ENCODE data around the gene TUBB4A. TPM values are rescaled to one million over a fixed set of nuclear protein-coding genes. Genes with fewer than 3 reads are reported as not detected.

TUBB4A gene
- total and polyA plus RNA-seq, 5 donors: 0.45 to 7.4 (median 2.6) TPM

- intact Hi-C loops (cut with DNase I): no loop called here
- ATAC-seq (no peak), DNase-seq (no peak)
- Histone ChIP-seq H3K4me1 (ENCODE audit: control insufficient read depth, insufficient read depth, low read length) (peaks cover 2% of the 10 kb centered on the region), H3K27me3 (ENCODE audit: control insufficient read depth, insufficient read depth) (no peaks in the 10 kb centered on the region), H3K4me3 (ENCODE audit: low read length) (no peak overlapping the region), H3K9me3 (ENCODE audit: control insufficient read depth, low read length) (no peaks in the 10 kb centered on the region), H3K27ac (ENCODE audit: low read length) (no peak overlapping the region)
- WGBS: 53% methylated on average over 31 of the region's 31 CpGs
These were observed 30.3 kb upstream of the TUBB4A start for GRCh38 chr19:6532244-6532999.

DNA sequence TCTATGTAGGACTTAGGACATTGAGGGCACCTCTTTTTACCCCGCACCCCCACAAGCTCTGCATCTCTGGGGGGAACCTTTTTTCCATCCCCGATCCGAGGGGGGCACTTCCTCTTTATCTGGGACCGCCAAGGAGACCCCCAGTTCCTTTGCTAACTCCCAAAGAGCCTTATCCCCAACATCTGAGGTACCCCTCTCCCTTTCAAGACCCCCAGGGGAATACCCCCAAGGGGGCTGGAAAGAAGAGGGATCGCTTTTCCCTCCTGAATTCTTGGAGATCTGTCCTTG, 29.8 kb upstream of the TUBB4A start:
- 37% methylated on average over 5 of the region's 5 CpGs for WGBS
- H3K4me1 ChIP-seq (ENCODE audit: control insufficient read depth, insufficient read depth, low read length): peaks cover 2% of the 10 kb centered on the region
- H3K9me3 ChIP-seq (ENCODE audit: control insufficient read depth, low read length): no peaks in the 10 kb centered on the region
- intact Hi-C loops (cut with DNase I): no loop called here
- no peak for ATAC-seq
- H3K27ac ChIP-seq (ENCODE audit: low read length): no peak overlapping the region
- no peak for DNase-seq
- no peak overlapping the region for H3K4me3 ChIP-seq (ENCODE audit: low read length)
- H3K27me3 ChIP-seq (ENCODE audit: control insufficient read depth, insufficient read depth): no peaks in the 10 kb centered on the region

GRCh38 chr19:6531163-6531955, 29.2 kb upstream of the TUBB4A start:
- Histone ChIP-seq H3K9me3 (ENCODE audit: control insufficient read depth, low read length) (no peaks in the 10 kb centered on the region), H3K4me1 (ENCODE audit: control insufficient read depth, insufficient read depth, low read length) (peaks cover 2% of the 10 kb centered on the region), H3K27ac (ENCODE audit: low read length) (no peak overlapping the region), H3K4me3 (ENCODE audit: low read length) (peak overlapping the region; percentile 69), H3K27me3 (ENCODE audit: control insufficient read depth, insufficient read depth) (no peaks in the 10 kb centered on the region)
- ATAC-seq (peak in 1 of 2 donors; percentile 3), DNase-seq (peak in 2 of 3 donors; percentile 18 to 56)
- 9% methylated on average over 57 of the region's 57 CpGs for WGBS
- intact Hi-C loops (cut with DNase I): no loop called here

DNA sequence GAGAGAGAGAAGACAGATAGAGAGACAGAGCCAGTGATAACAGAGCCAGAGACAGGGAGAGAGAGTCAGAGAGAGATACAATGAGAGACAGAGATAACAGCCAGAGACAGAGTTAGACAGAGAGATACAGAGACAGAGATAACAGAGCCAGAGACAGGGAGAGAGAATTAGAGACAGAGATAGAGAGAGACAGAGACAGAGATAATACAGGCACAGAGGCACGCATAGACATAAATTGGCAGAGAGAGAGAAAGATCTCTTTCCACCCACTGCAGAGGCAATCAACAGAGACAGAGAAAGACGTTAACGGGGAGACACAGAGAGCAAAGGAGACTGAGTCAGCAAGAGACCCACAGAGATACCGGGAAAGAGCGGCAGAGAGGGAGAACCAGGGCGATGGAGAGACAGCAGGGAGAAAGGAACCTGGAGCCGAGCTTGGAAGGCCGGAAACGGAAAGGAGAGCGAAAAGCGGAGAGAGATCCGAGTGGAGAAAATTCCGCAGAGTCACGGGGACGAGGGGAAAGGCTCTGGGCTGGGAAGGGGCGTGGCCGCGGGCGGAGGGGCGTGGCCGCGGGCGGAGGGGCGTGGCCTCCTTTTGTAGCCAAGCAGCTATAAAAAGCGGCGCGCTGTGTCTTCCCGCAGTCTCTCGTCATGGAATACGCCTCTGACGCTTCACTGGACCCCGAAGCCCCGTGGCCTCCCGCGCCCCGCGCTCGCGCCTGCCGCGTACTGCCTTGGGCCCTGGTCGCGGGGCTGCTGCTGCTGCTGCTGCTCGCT, 28.5 kb upstream of the TUBB4A start, which contains the start of gene TNFSF9:
TSS of gene TNFSF9 (plus strand) at position 641 of the 777 bp plus-strand sequence. CDS start at position 652, 11 bp downstream.
- ATAC-seq: peak; percentile 93 to 94
- H3K4me1 ChIP-seq (ENCODE audit: control insufficient read depth, insufficient read depth, low read length): peaks cover 2% of the 10 kb centered on the region
- H3K4me3 ChIP-seq (ENCODE audit: low read length): peak within 1 kb of the TSS; percentile 69
- under 1% methylated on average over 44 of the region's 44 CpGs for WGBS
- H3K27me3 ChIP-seq (ENCODE audit: control insufficient read depth, insufficient read depth): no peaks in the 10 kb centered on the region
- intact Hi-C loops (cut with DNase I): no loop called here
- H3K27ac ChIP-seq (ENCODE audit: low read length): peak within 1 kb of the TSS; percentile 54
- peak; percentile 86 to 96 (median 94) for DNase-seq
- no peaks in the 10 kb centered on the region for H3K9me3 ChIP-seq (ENCODE audit: control insufficient read depth, low read length)

DNA sequence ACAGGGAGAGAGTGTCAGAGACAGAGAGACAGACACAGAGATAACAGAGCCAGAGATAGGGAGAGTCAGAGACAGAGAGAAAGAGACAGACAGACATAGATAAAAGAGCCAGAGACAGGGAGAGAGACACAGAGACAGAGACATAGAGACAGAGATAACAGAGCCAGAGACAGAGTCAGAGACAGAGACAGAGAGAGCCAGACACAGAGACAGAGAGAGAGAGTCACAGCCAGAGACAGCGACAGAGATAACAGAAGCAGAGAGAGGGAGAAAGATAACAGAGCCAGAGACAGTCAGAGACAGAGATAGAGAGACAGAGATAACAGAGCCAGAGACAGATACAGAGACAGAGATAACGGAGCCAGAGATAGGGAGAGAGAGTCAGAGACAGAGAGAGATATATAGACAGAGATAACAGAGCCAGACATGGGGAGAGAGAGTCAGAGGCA, 27.9 kb upstream of the TUBB4A start:
- no peak for ATAC-seq
- no peak for DNase-seq
- WGBS: 55% methylated on average over 2 of the region's 2 CpGs

GRCh38 chr19:6529351-6529750, 27.2 kb upstream of the TUBB4A start:
- WGBS: 46% methylated on average over 2 of the region's 2 CpGs
- no peak for DNase-seq
- Histone ChIP-seq H3K9me3 (ENCODE audit: control insufficient read depth, low read length) (no peaks in the 10 kb centered on the region), H3K4me1 (ENCODE audit: control insufficient read depth, insufficient read depth, low read length) (peaks cover 2% of the 10 kb centered on the region), H3K27ac (ENCODE audit: low read length) (no peak overlapping the region), H3K4me3 (ENCODE audit: low read length) (no peak overlapping the region), H3K27me3 (ENCODE audit: control insufficient read depth, insufficient read depth) (no peaks in the 10 kb centered on the region)
- intact Hi-C loops (cut with DNase I): no loop called here
- no peak for ATAC-seq

More for the DNA sequence above, 27.9 kb upstream of the TUBB4A start:
- peak overlapping the region; percentile 69 for H3K4me3 ChIP-seq (ENCODE audit: low read length)
- peaks cover 2% of the 10 kb centered on the region for H3K4me1 ChIP-seq (ENCODE audit: control insufficient read depth, insufficient read depth, low read length)
- intact Hi-C loops (cut with DNase I): no loop called here
- no peak overlapping the region for H3K27ac ChIP-seq (ENCODE audit: low read length)
- H3K9me3 ChIP-seq (ENCODE audit: control insufficient read depth, low read length): no peaks in the 10 kb centered on the region
- no peaks in the 10 kb centered on the region for H3K27me3 ChIP-seq (ENCODE audit: control insufficient read depth, insufficient read depth)

DNA sequence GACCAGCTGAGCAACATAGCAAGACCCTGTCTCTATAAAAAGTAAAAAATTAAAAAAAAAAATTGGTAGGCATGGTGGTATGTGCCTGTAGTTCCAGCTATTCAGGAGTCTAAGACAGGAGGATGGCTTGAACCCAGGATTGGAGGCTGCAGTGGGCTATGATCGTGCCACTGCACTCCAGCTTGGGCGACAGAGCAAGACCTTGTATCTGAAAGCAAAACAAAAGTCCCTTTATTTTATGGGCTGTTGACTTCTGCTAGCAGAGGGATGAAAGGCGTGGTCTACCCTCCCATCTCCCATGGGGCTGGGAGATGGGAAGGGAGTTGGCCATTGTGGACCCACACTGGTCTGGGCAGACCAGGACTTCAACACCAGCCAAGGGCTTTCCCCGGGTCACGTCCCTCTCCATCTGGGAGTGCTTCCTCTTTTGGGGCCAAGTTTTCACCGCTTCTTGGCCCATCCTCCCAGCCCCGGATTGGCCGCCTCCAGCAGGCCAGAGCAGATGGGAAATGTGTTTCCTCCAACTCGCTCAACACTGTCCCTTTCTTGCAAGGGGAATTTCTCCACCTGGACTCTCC, 26.5 kb upstream of the TUBB4A start:
- 18% methylated on average over 9 of the region's 9 CpGs for WGBS
- Histone ChIP-seq H3K4me1 (ENCODE audit: control insufficient read depth, insufficient read depth, low read length) (peaks cover 2% of the 10 kb centered on the region), H3K27me3 (ENCODE audit: control insufficient read depth, insufficient read depth) (no peaks in the 10 kb centered on the region), H3K9me3 (ENCODE audit: control insufficient read depth, low read length) (no peaks in the 10 kb centered on the region), H3K27ac (ENCODE audit: low read length) (no peak overlapping the region), H3K4me3 (ENCODE audit: low read length) (no peak overlapping the region)
- peak; percentile 64 to 83 (median 80) for DNase-seq
- peak; percentile 48 to 53 for ATAC-seq
- intact Hi-C loops (cut with DNase I): no loop called here

- intact Hi-C loops (cut with DNase I): no loop called here
These were observed 25.9 kb upstream of the TUBB4A start for GRCh38 chr19:6527893-6528543.

GRCh38 chr19:6524311-6524710, 22.2 kb upstream of the TUBB4A start:
- Histone ChIP-seq H3K27ac (ENCODE audit: low read length) (no peak overlapping the region), H3K9me3 (ENCODE audit: control insufficient read depth, low read length) (no peaks in the 10 kb centered on the region), H3K4me1 (ENCODE audit: control insufficient read depth, insufficient read depth, low read length) (no peaks in the 10 kb centered on the region), H3K4me3 (ENCODE audit: low read length) (no peak overlapping the region), H3K27me3 (ENCODE audit: control insufficient read depth, insufficient read depth) (no peaks in the 10 kb centered on the region)
- WGBS: 48% methylated on average over 2 of the region's 2 CpGs
- DNase-seq (no peak), ATAC-seq (no peak)
- intact Hi-C loops (cut with DNase I): no loop called here

More at GRCh38 chr19:6527893-6528543, 25.9 kb upstream of the TUBB4A start:
- Histone ChIP-seq H3K27ac (ENCODE audit: low read length) (no peak overlapping the region), H3K27me3 (ENCODE audit: control insufficient read depth, insufficient read depth) (no peaks in the 10 kb centered on the region), H3K4me3 (ENCODE audit: low read length) (no peak overlapping the region), H3K4me1 (ENCODE audit: control insufficient read depth, insufficient read depth, low read length) (peaks cover 2% of the 10 kb centered on the region), H3K9me3 (ENCODE audit: control insufficient read depth, low read length) (no peaks in the 10 kb centered on the region)
- DNase-seq (no peak), ATAC-seq (no peak)
- WGBS: 62% methylated on average over 17 of the region's 17 CpGs

DNA sequence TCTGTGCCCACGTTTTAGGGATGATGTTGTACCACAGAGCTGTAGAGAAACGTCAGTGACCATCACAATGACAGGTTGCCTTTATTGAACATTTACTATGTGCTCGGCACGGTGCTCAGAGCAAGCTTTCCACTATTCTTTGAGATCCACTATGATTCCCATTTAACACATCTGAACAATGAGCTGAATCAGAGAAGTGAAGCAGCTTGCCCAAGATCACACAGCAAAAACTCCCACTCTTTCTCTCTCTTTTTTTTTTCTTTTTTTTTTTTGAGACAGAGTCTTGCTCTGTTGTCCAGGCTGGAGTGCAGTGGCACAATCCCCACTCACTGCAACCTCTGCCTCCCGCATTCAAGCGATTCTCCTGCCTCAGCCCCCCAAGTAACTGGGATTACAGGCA, 20.6 kb upstream of the TUBB4A start:
- H3K4me1 ChIP-seq (ENCODE audit: control insufficient read depth, insufficient read depth, low read length): no peaks in the 10 kb centered on the region
- intact Hi-C loops (cut with DNase I): no loop called here
- DNase-seq: no peak
- ATAC-seq: no peak
- 81% methylated on average over 6 of the region's 6 CpGs for WGBS
- H3K27ac ChIP-seq (ENCODE audit: low read length): no peak overlapping the region
- no peaks in the 10 kb centered on the region for H3K27me3 ChIP-seq (ENCODE audit: control insufficient read depth, insufficient read depth)
- no peaks in the 10 kb centered on the region for H3K9me3 ChIP-seq (ENCODE audit: control insufficient read depth, low read length)
- H3K4me3 ChIP-seq (ENCODE audit: low read length): no peak overlapping the region
